Left ventricle myocardium inferior (tissue), 1 donor: Measurements from ENCODE around the gene RPL15. TPM values are rescaled to one million over a fixed set of nuclear protein-coding genes. Genes with fewer than 3 reads are reported as not detected.
A peak's percentile ranks its signal among the peaks of the same experiment; 100 is the strongest.

ENCODE experiments used
- DNase-seq: peaks from one replicate; pipeline ENCODE4 v3.0.0-alpha.2; 2020
- H3K27ac ChIP-seq: fragments of 200-600 bp; replicated peaks from 2 replicates; pipeline ENCODE4 v1.8.0; 2021
- H3K27me3 ChIP-seq: fragments of 200-600 bp; 2 replicates; pipeline ENCODE4 v1.8.0; 2021; ENCODE audit warnings: low read depth
- H3K36me3 ChIP-seq: fragments of 200-600 bp; 2 replicates; pipeline ENCODE4 v1.8.0; 2021
- H3K4me1 ChIP-seq: fragments of 200-600 bp; 2 replicates; pipeline ENCODE4 v1.8.0; 2021
- H3K4me3 ChIP-seq: fragments of 200-600 bp; 2 replicates; pipeline ENCODE4 v1.8.0; 2021; ENCODE audit warnings: mild to moderate bottlenecking, moderate library complexity
- H3K9me3 ChIP-seq: fragments of 200-600 bp; replicated peaks from 2 replicates; pipeline ENCODE4 v1.8.0; 2021
- CTCF ChIP-seq: fragments of 200-600 bp; IDR thresholded peaks from 2 replicates; pipeline ENCODE4 v1.8.0; 2021; ENCODE audit warnings: antibody characterized with exemption, mild to moderate bottlenecking, borderline replicate concordance
- intact Hi-C: fragments of 100-400 bp; cut with micrococcal nuclease; formaldehyde crosslinking; loops from one replicate; pipeline ENCODE4 v1.11.0; 2022
- total RNA-seq: library from RNA; stranded (reverse); fragmentation: NEBNext Ultra II Directional; extraction: Animal tissue kit (Norgen Biotek cat#: 25700); gene quantifications from one replicate; pipeline ENCODE4 v1.2.1, GENCODE V29; 2021
- donor health status: DM: no; HTN: yes; CAD: no; lungs with severe emphysema.

Gene RPL15
- total RNA-seq, 1 donor from 2014 or later, result 915 TPM

- H3K27me3 ChIP-seq, result no peaks in the 10 kb centered on the region
- no peak for DNase-seq
- no peak for TF ChIP-seq CTCF
- H3K27ac ChIP-seq, result peak overlapping the region; percentile 99
- intact Hi-C loops, result no loop called here
- H3K4me3 ChIP-seq, result peak overlapping the region; percentile 80
- H3K9me3 ChIP-seq, result no peaks in the 10 kb centered on the region
- H3K36me3 ChIP-seq, result no peaks in the 10 kb centered on the region
- peaks cover 40% of the 10 kb centered on the region for H3K4me1 ChIP-seq
Measured at GRCh38 chr3:23944007-23944783, 27.3 kb downstream of the RPL15 start.

- Histone ChIP-seq H3K4me1 (peaks cover 49% of the 10 kb centered on the region), H3K36me3 (no peaks in the 10 kb centered on the region), H3K27ac (peak within 1 kb of the TSS; percentile 99), H3K9me3 (no peaks in the 10 kb centered on the region), H3K27me3 (no peaks in the 10 kb centered on the region), H3K4me3 (peak within 1 kb of the TSS; percentile 80)
- TF ChIP-seq CTCF, result no peak
- intact Hi-C loops, result no loop called here
- DNase-seq, result peak; percentile 88
Measured at GRCh38 chr3:23944861-23945662, 28.1 kb downstream of the RPL15 start, which contains the start of gene NR1D2. TSS of gene NR1D2 (plus strand) at chr3:23945286. CDS start at chr3:23945579, 293 bp downstream.

GRCh38 chr3:23945663-23945912 lies 28.7 kb downstream of the RPL15 start:
- peak overlapping the region; percentile 99 for H3K27ac ChIP-seq
- no peak for DNase-seq
- no peak for TF ChIP-seq CTCF
- H3K27me3 ChIP-seq, result no peaks in the 10 kb centered on the region
- intact Hi-C loops, result no loop called here
- no peaks in the 10 kb centered on the region for H3K36me3 ChIP-seq
- H3K4me3 ChIP-seq, result peak overlapping the region; percentile 80
- H3K4me1 ChIP-seq, result peaks cover 54% of the 10 kb centered on the region
- H3K9me3 ChIP-seq, result no peaks in the 10 kb centered on the region

GRCh38 chr3:23945913-23946687 lies 29.2 kb downstream of the RPL15 start:
- DNase-seq, result peak; percentile 98
- H3K27ac ChIP-seq, result peak overlapping the region; percentile 99
- peak overlapping the region; percentile 80 for H3K4me3 ChIP-seq
- intact Hi-C loops, result no loop called here
- TF ChIP-seq CTCF, result no peak
- H3K9me3 ChIP-seq, result no peaks in the 10 kb centered on the region
- no peaks in the 10 kb centered on the region for H3K36me3 ChIP-seq
- no peaks in the 10 kb centered on the region for H3K27me3 ChIP-seq
- peaks cover 59% of the 10 kb centered on the region for H3K4me1 ChIP-seq

GRCh38 chr3:23948761-23949160 lies 31.8 kb downstream of the RPL15 start:
- DNase-seq, result no peak
- Histone ChIP-seq H3K9me3 (no peaks in the 10 kb centered on the region), H3K36me3 (no peaks in the 10 kb centered on the region), H3K4me1 (peaks cover 86% of the 10 kb centered on the region), H3K27me3 (no peaks in the 10 kb centered on the region), H3K4me3 (no peak overlapping the region), H3K27ac (peak overlapping the region; percentile 99)
- intact Hi-C loops, result no loop called here
- no peak for TF ChIP-seq CTCF
